Measurements from ENCODE around the gene MED12L.
"Not testable (repeated sequence)": the region's sequence is repeated elsewhere in the genome, so short reads cannot be mapped to it uniquely, and the experiment has no call there.

Gene MED12L

GRCh38 chr3:151227807-151228665, 142.6 kb downstream of the MED12L start:
- Histone ChIP-seq H3K9me3 (ENCODE audit: control insufficient read depth, insufficient read depth, low read length) (no peaks in the 10 kb centered on the region), H3K4me3 (ENCODE audit: low read depth, low read length) (no peak overlapping the region), H3K9ac (ENCODE audit: low read depth, low read length) (no peak overlapping the region; the same call in 1 of the 2 replicates), H3K27me3 (ENCODE audit: control insufficient read depth, insufficient read depth, low read length) (no peaks in the 10 kb centered on the region), H3K36me3 (ENCODE audit: control insufficient read depth, insufficient read depth, low read length) (no peaks in the 10 kb centered on the region), H3K27ac (ENCODE audit: low read depth, low read length) (peak overlapping the region; percentile 63), H3K4me1 (ENCODE audit: control insufficient read depth, insufficient read depth, low read length) (peaks cover 25% of the 10 kb centered on the region)

- peak overlapping the region; percentile 63 for H3K27ac ChIP-seq (ENCODE audit: low read depth, low read length)
- no peaks in the 10 kb centered on the region for H3K27me3 ChIP-seq (ENCODE audit: control insufficient read depth, insufficient read depth, low read length)
- no peak overlapping the region for H3K9ac ChIP-seq (ENCODE audit: low read depth, low read length)
- peaks cover 25% of the 10 kb centered on the region for H3K4me1 ChIP-seq (ENCODE audit: control insufficient read depth, insufficient read depth, low read length)
- no peaks in the 10 kb centered on the region for H3K9me3 ChIP-seq (ENCODE audit: control insufficient read depth, insufficient read depth, low read length)
- H3K4me3 ChIP-seq (ENCODE audit: low read depth, low read length): no peak overlapping the region
- no peaks in the 10 kb centered on the region for H3K36me3 ChIP-seq (ENCODE audit: control insufficient read depth, insufficient read depth, low read length)
Measured at GRCh38 chr3:151228666-151229040, 143.2 kb downstream of the MED12L start.

GRCh38 chr3:151230646-151231045, 145.2 kb downstream of the MED12L start:
- peaks cover 25% of the 10 kb centered on the region for H3K4me1 ChIP-seq (ENCODE audit: control insufficient read depth, insufficient read depth, low read length)
- H3K9me3 ChIP-seq (ENCODE audit: control insufficient read depth, insufficient read depth, low read length): no peaks in the 10 kb centered on the region
- H3K36me3 ChIP-seq (ENCODE audit: control insufficient read depth, insufficient read depth, low read length): no peaks in the 10 kb centered on the region
- H3K9ac ChIP-seq (ENCODE audit: low read depth, low read length): no peak overlapping the region
- peak overlapping the region; percentile 1; the same call in 1 of the 2 replicates for H3K4me3 ChIP-seq (ENCODE audit: low read depth, low read length)
- peak overlapping the region; percentile 62 for H3K27ac ChIP-seq (ENCODE audit: low read depth, low read length)
- no peaks in the 10 kb centered on the region for H3K27me3 ChIP-seq (ENCODE audit: control insufficient read depth, insufficient read depth, low read length)

GRCh38 chr3:151232403-151232802, 146.9 kb downstream of the MED12L start:
- H3K4me3 ChIP-seq (ENCODE audit: low read depth, low read length); H3K9me3 ChIP-seq (ENCODE audit: control insufficient read depth, insufficient read depth, low read length); H3K27ac ChIP-seq (ENCODE audit: low read depth, low read length); H3K9ac ChIP-seq (ENCODE audit: low read depth, low read length); H3K36me3 ChIP-seq (ENCODE audit: control insufficient read depth, insufficient read depth, low read length); H3K27me3 ChIP-seq (ENCODE audit: control insufficient read depth, insufficient read depth, low read length): not testable (repeated sequence)
- H3K4me1 ChIP-seq (ENCODE audit: control insufficient read depth, insufficient read depth, low read length): peaks cover 25% of the 10 kb centered on the region

GRCh38 chr3:151232991-151233390, 147.5 kb downstream of the MED12L start:
- H3K9me3 ChIP-seq (ENCODE audit: control insufficient read depth, insufficient read depth, low read length): no peaks in the 10 kb centered on the region
- H3K4me3 ChIP-seq (ENCODE audit: low read depth, low read length): no peak overlapping the region
- H3K4me1 ChIP-seq (ENCODE audit: control insufficient read depth, insufficient read depth, low read length): peaks cover 23% of the 10 kb centered on the region
- H3K9ac ChIP-seq (ENCODE audit: low read depth, low read length): no peak overlapping the region
- no peaks in the 10 kb centered on the region for H3K27me3 ChIP-seq (ENCODE audit: control insufficient read depth, insufficient read depth, low read length)
- H3K36me3 ChIP-seq (ENCODE audit: control insufficient read depth, insufficient read depth, low read length): no peaks in the 10 kb centered on the region
- no peak overlapping the region for H3K27ac ChIP-seq (ENCODE audit: low read depth, low read length)

- no peak overlapping the region for H3K9ac ChIP-seq (ENCODE audit: low read depth, low read length)
Measured at GRCh38 chr3:151234825-151235224, 149.4 kb downstream of the MED12L start.

GRCh38 chr3:151236316-151236715, 150.9 kb downstream of the MED12L start:
- no peaks in the 10 kb centered on the region; the same call in 1 of the 2 replicates for H3K9me3 ChIP-seq (ENCODE audit: control insufficient read depth, insufficient read depth, low read length)

More at GRCh38 chr3:151234825-151235224, 149.4 kb downstream of the MED12L start:
- H3K36me3 ChIP-seq (ENCODE audit: control insufficient read depth, insufficient read depth, low read length): no peaks in the 10 kb centered on the region
- no peak overlapping the region for H3K27ac ChIP-seq (ENCODE audit: low read depth, low read length)
- no peaks in the 10 kb centered on the region for H3K27me3 ChIP-seq (ENCODE audit: control insufficient read depth, insufficient read depth, low read length)
- H3K9me3 ChIP-seq (ENCODE audit: control insufficient read depth, insufficient read depth, low read length): no peaks in the 10 kb centered on the region
- H3K4me1 ChIP-seq (ENCODE audit: control insufficient read depth, insufficient read depth, low read length): peaks cover 12% of the 10 kb centered on the region
- no peak overlapping the region for H3K4me3 ChIP-seq (ENCODE audit: low read depth, low read length)

GRCh38 chr3:151236736-151237135, 151.3 kb downstream of the MED12L start:
- Histone ChIP-seq H3K27ac (ENCODE audit: low read depth, low read length) (no peak overlapping the region), H3K27me3 (ENCODE audit: control insufficient read depth, insufficient read depth, low read length) (no peaks in the 10 kb centered on the region), H3K9me3 (ENCODE audit: control insufficient read depth, insufficient read depth, low read length) (no peaks in the 10 kb centered on the region; the same call in 1 of the 2 replicates), H3K36me3 (ENCODE audit: control insufficient read depth, insufficient read depth, low read length) (peaks cover 4% of the 10 kb centered on the region; the same call in 1 of the 2 replicates), H3K4me3 (ENCODE audit: low read depth, low read length) (no peak overlapping the region), H3K9ac (ENCODE audit: low read depth, low read length) (no peak overlapping the region), H3K4me1 (ENCODE audit: control insufficient read depth, insufficient read depth, low read length) (no peaks in the 10 kb centered on the region)

More at GRCh38 chr3:151236316-151236715, 150.9 kb downstream of the MED12L start:
- Histone ChIP-seq H3K9ac (ENCODE audit: low read depth, low read length) (no peak overlapping the region), H3K4me3 (ENCODE audit: low read depth, low read length) (no peak overlapping the region), H3K27me3 (ENCODE audit: control insufficient read depth, insufficient read depth, low read length) (no peaks in the 10 kb centered on the region), H3K27ac (ENCODE audit: low read depth, low read length) (no peak overlapping the region), H3K4me1 (ENCODE audit: control insufficient read depth, insufficient read depth, low read length) (no peaks in the 10 kb centered on the region), H3K36me3 (ENCODE audit: control insufficient read depth, insufficient read depth, low read length) (peaks cover 1% of the 10 kb centered on the region; the same call in 1 of the 2 replicates)

- not testable (repeated sequence) for H3K27me3 ChIP-seq (ENCODE audit: control insufficient read depth, insufficient read depth, low read length); H3K9ac ChIP-seq (ENCODE audit: low read depth, low read length); H3K27ac ChIP-seq (ENCODE audit: low read depth, low read length); H3K4me3 ChIP-seq (ENCODE audit: low read depth, low read length); H3K9me3 ChIP-seq (ENCODE audit: control insufficient read depth, insufficient read depth, low read length); H3K4me1 ChIP-seq (ENCODE audit: control insufficient read depth, insufficient read depth, low read length); H3K36me3 ChIP-seq (ENCODE audit: control insufficient read depth, insufficient read depth, low read length)
Measured at GRCh38 chr3:151242006-151242405, 156.5 kb downstream of the MED12L start.

- Histone ChIP-seq H3K36me3 (ENCODE audit: control insufficient read depth, insufficient read depth, low read length) (no peaks in the 10 kb centered on the region), H3K9ac (ENCODE audit: low read depth, low read length) (no peak overlapping the region), H3K4me1 (ENCODE audit: control insufficient read depth, insufficient read depth, low read length) (no peaks in the 10 kb centered on the region), H3K9me3 (ENCODE audit: control insufficient read depth, insufficient read depth, low read length) (no peaks in the 10 kb centered on the region), H3K27me3 (ENCODE audit: control insufficient read depth, insufficient read depth, low read length) (no peaks in the 10 kb centered on the region), H3K27ac (ENCODE audit: low read depth, low read length) (no peak overlapping the region), H3K4me3 (ENCODE audit: low read depth, low read length) (no peak overlapping the region)
Measured at GRCh38 chr3:151248772-151249337, 163.4 kb downstream of the MED12L start.

GRCh38 chr3:151256749-151257148, 171.3 kb downstream of the MED12L start:
- Histone ChIP-seq H3K9ac (ENCODE audit: low read depth, low read length) (no peak overlapping the region), H3K27ac (ENCODE audit: low read depth, low read length) (no peak overlapping the region), H3K36me3 (ENCODE audit: control insufficient read depth, insufficient read depth, low read length) (no peaks in the 10 kb centered on the region), H3K4me3 (ENCODE audit: low read depth, low read length) (no peak overlapping the region), H3K27me3 (ENCODE audit: control insufficient read depth, insufficient read depth, low read length) (no peaks in the 10 kb centered on the region), H3K9me3 (ENCODE audit: control insufficient read depth, insufficient read depth, low read length) (no peaks in the 10 kb centered on the region), H3K4me1 (ENCODE audit: control insufficient read depth, insufficient read depth, low read length) (no peaks in the 10 kb centered on the region)

Data from HUES48 (cell line).